GM18498 (cell line): ENCODE data around the gene C22orf23.
A peak's percentile ranks its signal among the peaks of the same experiment; 100 is the strongest.
"Not testable (repeated sequence)": the region's sequence is repeated elsewhere in the genome, so short reads cannot be mapped to it uniquely, and the experiment has no call there.

Source experiments
- ATAC-seq: cut with Tn5 transposase; IDR thresholded peaks from one replicate; pipeline ENCODE4 v1.9.1; 2021; ENCODE audit warnings: mild to moderate bottlenecking, moderate library complexity; ENCODE audit not compliant: unreplicated experiment

C22orf23 gene

DNA sequence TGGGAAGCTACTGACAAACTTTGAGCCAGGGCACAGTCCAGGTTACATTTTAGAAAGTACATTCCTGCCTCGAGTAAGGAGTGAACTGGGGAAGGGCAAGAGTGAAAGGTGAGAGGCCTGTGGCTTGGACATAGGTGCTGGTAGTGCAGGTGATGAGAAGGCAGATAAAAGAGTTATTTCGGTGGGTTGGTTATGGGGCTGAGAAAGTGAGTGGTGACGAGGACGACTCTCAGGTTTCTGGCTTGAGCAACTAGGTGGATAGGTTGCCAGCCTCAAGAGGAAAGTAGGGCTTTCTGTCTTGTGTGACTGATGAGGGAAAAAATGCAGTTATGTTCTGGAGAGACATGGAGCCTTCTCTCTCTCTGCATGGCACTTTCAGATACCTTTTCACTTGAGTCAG is 3.8 kb upstream of the C22orf23 start:
- ATAC-seq, result no peak

DNA sequence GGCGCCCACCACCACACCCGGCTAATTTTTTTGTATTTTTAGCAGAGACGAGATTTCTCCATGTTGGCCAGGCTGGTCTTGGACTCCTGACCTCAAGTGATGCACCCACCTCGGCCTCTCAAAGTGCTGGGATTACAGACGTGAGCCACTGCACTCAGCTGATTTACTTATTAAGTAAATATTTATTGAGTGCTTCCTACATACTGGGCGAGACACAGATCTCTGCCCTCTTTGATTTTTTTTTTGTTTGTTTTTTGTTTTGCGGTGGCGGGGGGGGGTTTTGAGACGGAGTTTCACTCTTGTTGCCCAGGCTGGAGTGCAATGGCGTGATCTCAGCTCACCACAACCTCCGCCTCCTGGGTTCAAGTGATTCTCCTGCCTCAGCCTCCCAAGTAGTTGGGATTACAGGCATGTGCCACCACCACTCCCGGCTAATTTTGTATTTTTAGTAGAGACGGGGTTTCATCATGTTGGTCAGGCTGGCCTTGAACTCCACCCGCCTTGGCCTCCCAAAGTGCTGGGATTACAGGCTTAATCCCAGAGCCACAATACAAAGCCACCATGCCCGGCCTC is 2.5 kb upstream of the C22orf23 start:
- ATAC-seq, result not testable (repeated sequence)

DNA sequence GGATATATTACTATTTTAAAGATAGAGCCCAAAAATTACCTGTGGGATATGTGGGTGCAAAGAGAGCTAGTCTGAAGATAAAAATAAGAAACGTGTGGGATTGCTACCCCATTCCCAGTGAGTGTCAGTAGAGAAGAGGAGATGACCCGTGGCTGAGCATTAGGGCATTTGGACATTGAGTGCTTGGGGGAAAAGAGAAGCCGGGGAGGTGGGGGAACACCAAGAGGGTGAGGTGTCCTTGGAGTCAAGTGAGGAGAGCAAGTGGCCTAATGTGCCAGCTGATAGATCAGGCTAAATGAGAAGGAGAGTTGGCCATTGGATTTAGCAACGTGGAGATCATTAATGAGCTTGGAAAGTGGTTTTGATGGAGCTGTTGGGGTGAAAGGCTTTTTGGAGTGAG is 1.3 kb upstream of the C22orf23 start:
- ATAC-seq, result no peak

DNA sequence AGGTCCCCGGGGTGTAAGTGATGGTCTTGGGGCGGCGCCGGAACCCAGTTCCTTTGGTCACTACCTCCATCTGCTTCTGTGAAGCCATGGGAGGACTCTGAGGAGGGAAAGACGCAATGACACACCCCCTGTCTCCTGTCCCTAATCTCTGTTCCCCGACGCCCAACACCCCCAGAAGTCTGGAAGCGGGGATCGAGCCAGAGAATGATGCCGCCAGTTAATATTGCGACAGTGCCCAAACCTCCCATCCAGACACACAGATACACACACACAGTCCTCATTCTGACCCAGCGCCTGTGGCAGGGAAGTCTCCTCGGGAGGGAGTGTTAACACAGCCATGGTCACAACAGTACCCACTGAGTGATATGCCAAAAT is 352 bp downstream of the C22orf23 start:
- ATAC-seq, result no peak

DNA sequence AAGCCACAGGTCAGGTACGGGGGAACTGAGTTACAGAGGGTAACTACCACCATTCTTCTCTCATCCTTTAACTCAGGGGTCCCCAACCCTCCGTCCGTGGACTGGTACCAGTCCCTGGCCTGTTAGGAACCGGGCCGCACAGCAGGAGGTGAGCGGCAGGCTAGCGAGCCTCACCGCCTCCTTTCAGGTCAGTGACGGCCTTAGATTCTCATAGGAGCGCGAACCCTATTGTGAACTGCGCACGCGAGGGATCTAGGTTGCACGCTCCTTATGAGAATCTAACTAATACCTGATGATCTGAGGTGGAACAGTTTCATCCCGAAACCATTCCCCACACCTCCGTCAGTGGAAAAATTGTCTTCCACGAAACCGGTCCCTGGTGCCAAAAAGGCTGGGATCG is 772 bp downstream of the C22orf23 start:
- not testable (repeated sequence) for ATAC-seq

DNA sequence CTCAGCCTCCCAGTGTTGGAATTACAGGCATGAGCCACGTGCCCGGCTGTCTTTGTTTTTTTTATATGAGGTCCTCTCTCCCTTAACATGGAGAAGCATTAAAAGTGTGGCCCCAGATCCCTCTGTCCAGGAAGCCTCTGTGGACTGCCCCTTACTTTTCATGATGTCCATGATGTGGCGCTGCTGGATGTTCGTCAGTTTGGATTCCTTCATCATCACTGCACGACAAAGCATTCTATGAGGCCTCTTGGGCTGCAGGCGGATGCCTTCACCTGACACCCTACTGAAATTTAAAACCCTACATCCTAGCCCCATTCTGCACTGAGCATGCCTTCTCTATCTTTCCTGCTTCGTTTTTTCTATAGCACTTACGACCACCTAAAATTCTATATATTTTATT is 2.1 kb downstream of the C22orf23 start:
- no peak for ATAC-seq

DNA sequence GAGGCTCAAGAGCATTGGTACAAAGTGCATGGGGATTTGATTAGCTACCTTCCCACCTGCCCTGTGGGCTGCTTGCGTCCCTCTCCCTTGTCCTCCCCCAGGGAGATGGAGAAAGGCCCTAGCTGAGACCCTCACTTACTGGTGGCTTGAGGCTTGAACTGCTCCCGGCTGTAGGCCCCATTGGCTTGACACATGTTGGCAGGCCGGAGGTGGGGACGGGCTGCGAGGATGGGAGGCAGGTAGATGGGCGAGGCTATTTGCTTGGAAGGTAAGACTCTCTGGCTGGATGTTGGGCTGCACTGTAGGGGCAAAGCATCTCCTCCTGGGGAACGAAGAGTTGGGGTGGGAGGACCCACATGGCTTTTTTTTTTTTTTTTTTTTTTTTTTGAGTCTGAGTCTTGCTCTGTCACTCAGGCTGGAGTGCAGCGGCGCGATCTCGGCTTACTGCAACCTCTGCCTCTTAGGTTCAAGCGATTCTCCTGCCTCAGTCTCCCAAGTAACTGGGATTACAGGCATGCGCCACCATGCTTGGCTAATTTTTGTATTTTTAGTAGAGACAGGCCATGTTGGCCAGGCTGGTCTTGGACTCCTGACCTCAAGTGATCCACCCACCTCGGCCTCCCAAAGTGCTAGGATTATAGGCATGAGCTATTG is 6.1 kb downstream of the C22orf23 start:
- ATAC-seq, result not testable (repeated sequence)

DNA sequence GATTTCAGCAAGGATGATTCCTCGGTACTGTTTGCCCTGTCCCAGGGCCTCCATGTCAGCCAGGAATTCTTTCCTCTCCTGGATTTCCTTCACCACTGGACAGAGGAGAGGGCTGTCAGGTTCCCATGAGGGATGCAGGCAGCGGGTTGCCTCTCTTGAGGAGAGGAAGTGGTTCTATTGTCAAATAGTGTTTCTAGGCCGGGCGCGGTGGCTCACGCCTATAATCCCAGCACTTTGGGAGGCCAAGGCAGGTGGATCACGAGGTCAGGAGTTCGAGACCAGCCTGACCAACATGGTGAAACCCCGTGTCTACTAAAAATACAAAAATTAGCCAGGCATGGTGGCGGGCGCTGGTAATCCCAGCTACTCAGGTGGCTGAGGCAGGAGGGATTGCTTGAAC is 9.0 kb downstream of the C22orf23 start:
- not testable (repeated sequence) for ATAC-seq

DNA sequence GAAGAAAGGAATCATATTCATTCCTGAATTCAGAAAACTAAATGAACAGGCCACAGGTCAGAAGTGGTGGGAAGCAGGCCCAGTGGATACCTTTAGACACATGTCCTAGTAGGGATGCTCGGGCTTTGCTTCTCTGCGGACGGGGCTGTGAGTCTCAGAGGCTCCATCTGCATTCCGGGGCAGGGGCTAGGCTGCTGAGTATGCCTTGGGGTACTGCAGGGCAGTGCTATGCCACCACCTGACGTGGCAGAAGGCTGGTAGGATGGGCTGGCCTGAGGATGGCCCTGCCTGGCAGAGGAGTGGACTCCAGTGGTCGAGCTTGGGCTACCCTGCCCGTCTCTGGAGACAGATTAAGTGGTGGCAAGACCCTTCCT is 9.6 kb downstream of the C22orf23 start:
- ATAC-seq, result no peak

DNA sequence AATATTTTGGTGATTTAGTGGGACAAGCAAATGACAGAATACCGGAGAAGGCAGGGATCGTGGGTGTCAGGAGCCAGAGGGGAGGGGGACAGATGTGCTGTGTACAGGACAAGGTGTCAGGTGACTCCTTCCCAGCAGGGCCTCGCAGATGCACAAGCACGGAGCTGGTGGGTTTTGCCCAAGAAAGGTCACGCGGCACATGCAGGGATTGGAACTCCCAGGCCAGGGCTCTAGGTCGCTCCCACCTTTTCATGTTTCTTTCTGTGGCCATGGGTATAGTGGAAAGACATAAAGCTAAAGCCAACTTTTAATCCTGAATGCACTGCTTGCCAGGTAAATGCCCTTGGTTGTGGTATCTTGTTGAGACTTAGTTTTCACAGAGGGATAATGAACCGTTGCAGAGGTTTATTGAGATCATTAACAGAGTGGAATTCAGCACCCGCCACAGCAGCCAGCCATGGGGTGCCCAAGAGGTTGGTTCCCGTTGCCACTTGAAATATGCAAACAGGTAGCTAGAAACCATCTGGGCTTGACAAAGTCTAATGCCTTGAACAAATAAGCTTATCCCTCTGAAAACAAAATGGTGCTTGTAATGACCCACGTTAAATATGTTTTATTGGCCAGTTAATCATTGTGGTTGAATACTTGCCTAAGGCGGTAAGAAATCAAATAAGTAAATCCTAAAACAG is 10.1 kb downstream of the C22orf23 start:
- no peak for ATAC-seq

DNA sequence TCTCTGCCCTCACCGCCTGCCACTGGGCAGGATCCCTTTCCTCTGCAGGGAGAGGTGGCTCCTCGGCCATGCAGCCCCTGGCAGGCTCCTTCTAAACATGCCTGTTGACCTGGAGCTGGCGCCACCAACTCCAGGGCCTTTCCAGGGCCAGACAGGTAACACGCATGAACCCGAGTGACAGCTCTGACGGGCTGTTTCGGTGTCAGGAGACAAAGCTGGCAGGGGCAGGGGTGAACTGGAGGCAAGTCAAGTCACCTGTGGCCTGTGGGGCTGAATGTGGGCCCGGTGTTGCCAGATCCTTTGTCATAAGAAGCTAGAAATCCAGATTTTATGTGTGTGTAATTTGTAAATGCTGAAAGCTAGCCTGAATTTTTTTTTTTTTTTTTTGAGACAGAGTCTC is 11.3 kb downstream of the C22orf23 start:
- ATAC-seq, result no peak

DNA sequence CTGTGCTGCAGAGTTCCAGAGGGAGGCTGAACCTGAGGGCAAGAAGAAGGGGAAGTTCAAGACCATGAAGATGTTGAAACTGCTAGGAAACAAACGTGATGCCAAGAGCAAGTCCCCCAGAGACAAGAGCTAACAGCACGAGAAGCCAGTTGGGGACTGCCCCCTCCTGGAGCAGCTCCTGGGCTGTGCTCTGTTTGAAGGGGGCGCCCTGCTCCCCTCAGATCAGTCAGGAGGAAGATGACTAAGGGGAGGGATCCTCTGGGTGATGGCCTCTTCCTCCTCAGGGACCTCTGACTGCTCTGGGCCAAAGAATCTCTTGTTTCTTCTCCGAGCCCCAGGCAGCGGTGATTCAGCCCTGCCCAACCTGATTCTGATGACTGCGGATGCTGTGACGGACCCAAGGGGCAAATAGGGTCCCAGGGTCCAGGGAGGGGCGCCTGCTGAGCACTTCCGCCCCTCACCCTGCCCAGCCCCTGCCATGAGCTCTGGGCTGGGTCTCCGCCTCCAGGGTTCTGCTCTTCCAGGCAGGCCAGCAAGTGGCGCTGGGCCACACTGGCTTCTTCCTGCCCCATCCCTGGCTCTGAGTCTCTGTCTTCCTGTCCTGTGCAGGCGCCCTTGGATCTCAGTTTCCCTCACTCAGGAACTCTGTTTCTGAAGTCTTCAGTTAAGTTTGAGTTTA is 12.6 kb downstream of the C22orf23 start:
- no peak for ATAC-seq

DNA sequence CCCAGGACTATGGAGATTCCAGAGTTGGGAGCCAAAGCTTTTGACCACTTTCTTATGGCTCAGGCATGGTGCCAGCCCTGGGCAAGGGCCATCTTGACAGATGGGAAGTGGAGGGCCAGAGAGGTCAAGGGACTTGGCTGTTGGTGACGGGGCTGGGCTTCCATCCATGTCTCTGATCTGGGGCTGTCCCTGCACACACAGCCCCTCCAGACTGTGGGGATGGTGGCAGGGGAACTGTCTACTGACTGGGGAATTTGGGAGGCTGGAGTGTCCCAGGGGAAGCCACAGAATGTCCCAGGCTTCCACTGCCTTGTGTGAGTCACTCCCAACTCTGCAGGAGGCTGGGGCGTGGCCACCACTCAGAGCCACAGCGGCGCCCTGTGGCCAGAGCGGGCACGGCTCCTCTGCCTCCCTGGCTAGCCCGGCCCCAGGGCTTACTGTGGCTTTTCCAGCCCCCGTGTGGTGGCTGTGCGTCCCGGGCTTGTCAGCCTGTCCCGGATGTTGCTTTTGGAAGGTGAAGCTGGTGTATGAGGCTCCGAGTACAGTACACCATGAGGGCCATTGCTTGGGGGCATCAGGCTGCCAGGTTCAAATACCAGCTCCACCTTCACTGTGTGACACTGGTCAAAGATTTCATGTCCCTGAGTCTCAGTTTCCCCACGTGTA is 19.6 kb downstream of the C22orf23 start:
- peak; percentile 87 for ATAC-seq

DNA sequence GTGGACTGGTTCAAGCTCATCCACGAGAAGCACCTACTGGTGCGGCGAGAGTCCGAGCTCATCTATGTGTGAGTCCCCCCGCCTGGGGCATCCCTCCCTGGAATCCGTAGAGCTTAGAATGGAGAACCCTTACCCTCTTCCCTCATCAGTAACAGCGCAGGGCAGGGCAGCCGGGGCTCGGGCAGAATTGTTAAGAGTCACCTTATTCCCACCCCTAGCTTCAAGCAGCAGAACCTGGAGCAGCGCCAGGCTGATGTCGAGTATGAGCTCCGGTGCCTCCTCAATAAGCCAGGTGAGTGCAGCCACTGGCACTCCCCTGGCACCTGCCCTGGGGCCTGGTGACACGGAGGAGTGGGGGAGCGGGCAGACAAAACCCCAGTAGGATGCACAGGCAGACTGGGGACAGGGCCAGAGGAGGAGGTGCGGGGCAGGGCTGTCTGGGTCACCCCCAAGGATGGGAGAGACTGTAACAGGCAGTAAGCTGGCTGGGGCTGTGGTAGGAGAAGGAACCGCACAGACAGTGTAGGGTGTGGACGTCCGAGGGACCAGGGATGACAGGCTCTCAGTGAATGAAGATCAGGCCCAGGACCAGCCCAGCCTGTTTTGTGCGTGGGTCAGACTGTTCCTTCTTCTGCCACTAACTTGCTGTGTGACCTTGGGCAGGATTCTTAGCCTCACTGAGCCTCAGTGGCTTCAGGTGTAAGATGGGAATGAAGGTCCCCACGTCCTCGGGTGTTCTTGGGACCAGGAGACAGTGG is 20.4 kb downstream of the C22orf23 start:
- no peak for ATAC-seq

DNA sequence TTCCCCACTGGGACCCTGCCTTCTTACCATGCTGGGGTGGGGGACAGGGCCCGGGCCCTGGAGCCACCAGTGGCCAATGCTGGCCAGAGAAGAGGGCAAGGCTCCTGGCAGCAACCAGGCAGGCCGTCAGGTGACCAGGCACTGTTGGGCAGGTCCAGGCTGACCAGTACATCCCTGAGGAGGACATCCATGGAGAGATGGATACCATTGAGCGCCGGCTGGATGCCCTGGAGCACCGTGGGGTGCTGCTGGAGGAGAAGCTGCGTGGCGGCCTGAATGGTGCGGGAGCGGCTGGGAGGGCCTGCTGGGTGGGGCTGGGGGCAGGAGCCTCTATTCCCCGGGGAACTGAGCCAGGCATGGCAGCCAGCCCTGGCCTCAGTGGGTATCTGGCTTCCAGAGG is 21.0 kb downstream of the C22orf23 start:
- ATAC-seq, result no peak

DNA sequence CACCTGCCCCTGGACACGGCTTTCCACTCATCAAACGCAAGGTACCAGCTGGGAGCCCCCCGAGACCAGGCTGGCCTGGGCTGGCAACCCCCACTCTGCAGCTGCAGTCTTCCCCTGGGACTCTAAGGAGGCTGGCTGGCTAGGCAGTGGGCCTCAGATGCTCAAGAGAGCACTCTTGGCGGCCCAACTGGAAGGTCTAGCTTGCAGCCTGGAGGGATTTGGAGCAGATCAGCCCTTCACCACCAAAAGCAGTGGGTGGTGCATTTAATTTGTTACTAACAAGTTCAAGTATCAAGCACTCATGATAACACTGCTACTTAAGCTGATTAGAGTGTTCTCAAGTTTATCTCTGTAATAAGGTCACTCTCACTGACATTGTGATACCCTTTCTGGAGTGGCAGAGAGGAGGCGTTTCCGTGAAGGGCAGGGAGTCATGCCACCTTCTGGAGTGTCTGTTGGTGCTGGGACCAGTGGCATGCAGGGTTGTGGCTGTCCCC is 21.5 kb downstream of the C22orf23 start:
- ATAC-seq, result no peak

DNA sequence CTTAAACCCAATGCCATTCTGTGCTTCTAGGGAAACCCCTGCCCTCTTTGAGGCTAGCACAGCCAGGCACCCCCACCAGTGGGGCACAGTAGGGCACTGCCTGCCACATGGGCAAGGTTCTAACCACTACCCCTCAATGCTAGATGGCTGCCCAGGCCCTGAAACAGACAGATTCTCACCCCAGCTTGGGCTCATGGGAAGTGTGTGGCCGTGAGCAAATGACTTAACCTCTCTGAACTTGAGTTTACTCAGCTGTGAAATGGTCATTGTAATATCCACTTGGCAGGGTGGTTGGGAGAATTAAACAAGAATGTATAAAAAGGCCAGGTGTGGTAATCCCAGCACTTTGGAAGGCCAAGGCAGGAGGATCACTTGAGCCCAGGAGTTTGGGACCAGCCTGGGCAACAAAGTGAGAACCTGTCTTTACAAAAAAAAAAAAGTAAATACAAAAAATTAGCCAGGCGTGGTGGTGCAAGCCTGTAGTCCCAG is 22.4 kb downstream of the C22orf23 start:
- no peak for ATAC-seq

DNA sequence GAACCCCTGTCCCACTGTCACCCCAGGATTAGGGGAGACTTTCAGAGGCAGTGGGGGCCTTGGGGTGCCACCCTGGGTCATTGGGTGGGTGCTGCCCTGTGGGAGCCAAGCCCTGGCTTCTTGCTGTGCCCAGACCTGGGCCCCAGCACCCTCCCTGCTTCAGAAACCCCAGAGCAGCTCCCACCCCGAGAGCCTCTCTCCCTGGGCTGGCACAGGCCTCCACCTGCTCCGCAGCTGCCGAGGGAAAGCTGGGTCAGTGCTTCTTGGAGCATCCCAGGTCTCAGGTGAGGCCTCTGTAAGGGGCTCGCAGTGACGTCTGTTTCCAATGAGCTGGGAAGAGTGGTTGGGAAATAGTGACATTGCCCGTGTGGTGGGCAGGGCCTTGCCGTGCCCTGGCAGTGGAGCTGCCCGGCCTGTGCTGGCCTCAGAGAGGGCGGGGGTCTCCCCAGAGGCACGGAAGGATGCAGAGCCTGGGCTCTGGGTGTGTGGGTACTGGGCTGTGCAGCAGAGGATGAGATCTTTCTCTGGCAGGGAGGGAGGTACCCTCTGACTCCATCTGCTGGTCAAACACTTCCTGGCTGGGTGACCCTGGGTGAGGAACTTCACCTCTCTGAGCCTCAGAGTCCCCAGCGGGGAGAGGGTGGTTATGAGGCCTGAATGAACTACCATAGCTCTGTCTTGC is 23.0 kb downstream of the C22orf23 start:
- no peak for ATAC-seq

DNA sequence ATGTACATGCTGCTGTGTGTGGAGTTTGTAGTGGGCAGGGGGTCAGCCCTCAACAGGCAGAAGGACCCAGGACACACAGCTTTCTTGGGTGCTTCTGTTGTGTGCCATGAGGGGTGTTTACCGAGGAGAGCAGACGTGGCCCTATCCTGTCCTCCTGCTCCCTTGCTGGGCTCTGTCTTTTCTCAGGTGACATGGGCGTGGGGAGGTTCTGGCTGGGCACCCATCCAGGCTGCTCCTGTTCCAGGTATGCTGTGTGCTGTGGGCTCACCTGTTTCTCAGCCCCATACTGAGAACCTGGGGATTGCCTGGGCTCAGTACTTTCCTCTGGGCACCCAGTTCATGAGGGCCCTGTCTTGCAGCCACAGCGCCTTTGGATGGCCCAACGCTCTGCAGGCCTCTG is 24.0 kb downstream of the C22orf23 start:
- no peak for ATAC-seq

DNA sequence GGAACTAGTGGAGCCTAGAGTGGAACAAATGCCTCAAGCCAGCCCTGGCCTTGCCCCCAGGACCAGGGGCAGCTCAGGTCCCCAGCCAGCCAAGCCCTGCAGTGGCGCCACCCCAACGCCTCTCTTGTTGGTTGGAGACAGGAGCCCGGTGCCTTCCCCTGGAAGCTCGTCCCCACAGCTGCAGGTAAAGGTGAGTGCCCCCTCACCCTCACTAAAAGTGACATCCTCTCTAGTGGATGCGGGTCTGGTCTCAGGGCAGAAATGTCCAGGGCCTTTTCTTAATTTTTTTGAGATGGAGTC is 25.8 kb downstream of the C22orf23 start:
- ATAC-seq, result no peak
